ENCODE results near the gene RASAL2. TPM values are rescaled to one million over a fixed set of nuclear protein-coding genes. Genes with fewer than 3 reads are reported as not detected.
A peak's percentile ranks its signal among the peaks of the same experiment; 100 is the strongest.

The RASAL2 gene
- total RNA-seq, 1 donor: 0.84 TPM

- Histone ChIP-seq H3K9me3 (ENCODE audit: low read depth, low read length) (no peaks in the 10 kb centered on the region), H3K4me3 (ENCODE audit: low read length) (no peak overlapping the region), H3K27me3 (ENCODE audit: insufficient read depth, low read length) (no peaks in the 10 kb centered on the region), H3K4me1 (ENCODE audit: insufficient read depth, low read length) (no peaks in the 10 kb centered on the region)
Measured at GRCh38 chr1:178155481-178156255, 61.8 kb downstream of the RASAL2 start.

- Histone ChIP-seq H3K4me1 (ENCODE audit: insufficient read depth, low read length) (no peaks in the 10 kb centered on the region), H3K4me3 (ENCODE audit: low read length) (no peak overlapping the region), H3K9me3 (ENCODE audit: low read depth, low read length) (no peaks in the 10 kb centered on the region), H3K27me3 (ENCODE audit: insufficient read depth, low read length) (no peaks in the 10 kb centered on the region)
Measured at GRCh38 chr1:178160736-178161475, 67.0 kb downstream of the RASAL2 start.

GRCh38 chr1:178161516-178161915 is 67.6 kb downstream of the RASAL2 start:
- H3K27me3 ChIP-seq (ENCODE audit: insufficient read depth, low read length): no peaks in the 10 kb centered on the region
- no peaks in the 10 kb centered on the region for H3K9me3 ChIP-seq (ENCODE audit: low read depth, low read length)
- no peaks in the 10 kb centered on the region for H3K4me1 ChIP-seq (ENCODE audit: insufficient read depth, low read length)
- H3K4me3 ChIP-seq (ENCODE audit: low read length): no peak overlapping the region

GRCh38 chr1:178165196-178165595 is 71.3 kb downstream of the RASAL2 start:
- H3K4me1 ChIP-seq (ENCODE audit: insufficient read depth, low read length): no peaks in the 10 kb centered on the region
- no peaks in the 10 kb centered on the region for H3K9me3 ChIP-seq (ENCODE audit: low read depth, low read length)
- no peak overlapping the region for H3K4me3 ChIP-seq (ENCODE audit: low read length)
- H3K27me3 ChIP-seq (ENCODE audit: insufficient read depth, low read length): no peaks in the 10 kb centered on the region

- no peak overlapping the region for H3K4me3 ChIP-seq (ENCODE audit: low read length)
- no peaks in the 10 kb centered on the region for H3K9me3 ChIP-seq (ENCODE audit: low read depth, low read length)
- H3K27me3 ChIP-seq (ENCODE audit: insufficient read depth, low read length): no peaks in the 10 kb centered on the region
- no peaks in the 10 kb centered on the region for H3K4me1 ChIP-seq (ENCODE audit: insufficient read depth, low read length)
Measured at GRCh38 chr1:178166429-178167024, 72.6 kb downstream of the RASAL2 start.

- Histone ChIP-seq H3K4me1 (ENCODE audit: insufficient read depth, low read length) (no peaks in the 10 kb centered on the region), H3K9me3 (ENCODE audit: low read depth, low read length) (no peaks in the 10 kb centered on the region), H3K4me3 (ENCODE audit: low read length) (no peak overlapping the region), H3K27me3 (ENCODE audit: insufficient read depth, low read length) (no peaks in the 10 kb centered on the region)
Measured at GRCh38 chr1:178168536-178168935, 74.6 kb downstream of the RASAL2 start.

- no peaks in the 10 kb centered on the region for H3K4me1 ChIP-seq (ENCODE audit: insufficient read depth, low read length)
- H3K27me3 ChIP-seq (ENCODE audit: insufficient read depth, low read length): no peaks in the 10 kb centered on the region
- H3K4me3 ChIP-seq (ENCODE audit: low read length): no peak overlapping the region
- H3K9me3 ChIP-seq (ENCODE audit: low read depth, low read length): no peaks in the 10 kb centered on the region
Measured at GRCh38 chr1:178169649-178170048, 75.7 kb downstream of the RASAL2 start.

- H3K27me3 ChIP-seq (ENCODE audit: insufficient read depth, low read length): no peaks in the 10 kb centered on the region
- no peaks in the 10 kb centered on the region for H3K4me1 ChIP-seq (ENCODE audit: insufficient read depth, low read length)
- no peak overlapping the region for H3K4me3 ChIP-seq (ENCODE audit: low read length)
- H3K9me3 ChIP-seq (ENCODE audit: low read depth, low read length): no peaks in the 10 kb centered on the region
Measured at GRCh38 chr1:178172939-178173338, 79.0 kb downstream of the RASAL2 start.

- Histone ChIP-seq H3K4me3 (ENCODE audit: low read length) (no peak overlapping the region), H3K4me1 (ENCODE audit: insufficient read depth, low read length) (no peaks in the 10 kb centered on the region), H3K9me3 (ENCODE audit: low read depth, low read length) (no peaks in the 10 kb centered on the region), H3K27me3 (ENCODE audit: insufficient read depth, low read length) (no peaks in the 10 kb centered on the region)
Measured at GRCh38 chr1:178174539-178174938, 80.6 kb downstream of the RASAL2 start.

- Histone ChIP-seq H3K27me3 (ENCODE audit: insufficient read depth, low read length) (no peaks in the 10 kb centered on the region), H3K4me1 (ENCODE audit: insufficient read depth, low read length) (no peaks in the 10 kb centered on the region), H3K4me3 (ENCODE audit: low read length) (no peak overlapping the region), H3K9me3 (ENCODE audit: low read depth, low read length) (no peaks in the 10 kb centered on the region)
Measured at GRCh38 chr1:178180405-178180804, 86.5 kb downstream of the RASAL2 start.

- H3K9me3 ChIP-seq (ENCODE audit: low read depth, low read length): no peaks in the 10 kb centered on the region
- no peak overlapping the region for H3K4me3 ChIP-seq (ENCODE audit: low read length)
- H3K27me3 ChIP-seq (ENCODE audit: insufficient read depth, low read length): no peaks in the 10 kb centered on the region
- no peaks in the 10 kb centered on the region for H3K4me1 ChIP-seq (ENCODE audit: insufficient read depth, low read length)
Measured at GRCh38 chr1:178183796-178184195, 89.9 kb downstream of the RASAL2 start.

GRCh38 chr1:178188306-178188705 is 94.4 kb downstream of the RASAL2 start:
- H3K9me3 ChIP-seq (ENCODE audit: low read depth, low read length): no peaks in the 10 kb centered on the region
- H3K4me1 ChIP-seq (ENCODE audit: insufficient read depth, low read length): no peaks in the 10 kb centered on the region
- H3K4me3 ChIP-seq (ENCODE audit: low read length): no peak overlapping the region
- H3K27me3 ChIP-seq (ENCODE audit: insufficient read depth, low read length): no peaks in the 10 kb centered on the region

GRCh38 chr1:178189814-178190213 is 95.9 kb downstream of the RASAL2 start:
- Histone ChIP-seq H3K27me3 (ENCODE audit: insufficient read depth, low read length) (no peaks in the 10 kb centered on the region), H3K9me3 (ENCODE audit: low read depth, low read length) (no peaks in the 10 kb centered on the region), H3K4me1 (ENCODE audit: insufficient read depth, low read length) (no peaks in the 10 kb centered on the region), H3K4me3 (ENCODE audit: low read length) (no peak overlapping the region)

GRCh38 chr1:178190881-178191280 is 97.0 kb downstream of the RASAL2 start:
- Histone ChIP-seq H3K27me3 (ENCODE audit: insufficient read depth, low read length) (no peaks in the 10 kb centered on the region), H3K9me3 (ENCODE audit: low read depth, low read length) (no peaks in the 10 kb centered on the region), H3K4me3 (ENCODE audit: low read length) (no peak overlapping the region), H3K4me1 (ENCODE audit: insufficient read depth, low read length) (no peaks in the 10 kb centered on the region)

GRCh38 chr1:178192686-178193085 is 98.8 kb downstream of the RASAL2 start:
- no peaks in the 10 kb centered on the region for H3K27me3 ChIP-seq (ENCODE audit: insufficient read depth, low read length)
- H3K4me3 ChIP-seq (ENCODE audit: low read length): peak overlapping the region; percentile 13
- H3K4me1 ChIP-seq (ENCODE audit: insufficient read depth, low read length): no peaks in the 10 kb centered on the region
- no peaks in the 10 kb centered on the region for H3K9me3 ChIP-seq (ENCODE audit: low read depth, low read length)
